ENCODE measurements around the gene SLC29A1.
A peak's percentile ranks its signal among the peaks of the same experiment; 100 is the strongest.

Gene SLC29A1

DNA sequence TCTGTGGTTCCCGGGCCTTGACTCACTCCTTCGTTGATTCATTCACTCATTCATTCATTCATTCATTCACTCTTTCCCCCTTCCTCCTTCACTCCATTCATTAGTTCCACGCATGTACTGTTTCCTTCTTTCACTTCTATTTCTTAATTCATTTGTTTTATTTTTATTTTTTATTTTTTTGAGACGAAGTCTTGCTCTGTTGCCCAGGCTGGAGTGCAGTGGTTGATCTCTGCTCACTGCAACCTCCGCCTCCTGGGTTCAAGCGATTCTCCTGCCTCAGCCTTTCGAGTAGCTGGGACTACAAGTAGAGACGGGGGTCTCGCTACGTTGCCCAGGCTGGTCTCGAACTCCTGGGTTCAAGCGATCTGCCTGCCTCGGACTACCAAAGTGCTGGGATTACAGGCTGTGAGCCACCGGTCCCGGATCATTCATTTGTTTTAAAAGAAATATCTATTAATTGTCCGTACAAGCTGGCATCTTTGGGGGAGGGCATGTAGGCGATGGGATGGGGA lies 42.4 kb downstream of the SLC29A1 start:
- TF ChIP-seq MYC (IDR thresholded peaks at IDR 0.05; ENCODE audit: low read depth, low read length) = no peak
- TF ChIP-seq POLR2A (IDR thresholded peaks at IDR 0.05; ENCODE audit: extremely low read depth, insufficient read length) = no peak
- TF ChIP-seq, protein P1, sequence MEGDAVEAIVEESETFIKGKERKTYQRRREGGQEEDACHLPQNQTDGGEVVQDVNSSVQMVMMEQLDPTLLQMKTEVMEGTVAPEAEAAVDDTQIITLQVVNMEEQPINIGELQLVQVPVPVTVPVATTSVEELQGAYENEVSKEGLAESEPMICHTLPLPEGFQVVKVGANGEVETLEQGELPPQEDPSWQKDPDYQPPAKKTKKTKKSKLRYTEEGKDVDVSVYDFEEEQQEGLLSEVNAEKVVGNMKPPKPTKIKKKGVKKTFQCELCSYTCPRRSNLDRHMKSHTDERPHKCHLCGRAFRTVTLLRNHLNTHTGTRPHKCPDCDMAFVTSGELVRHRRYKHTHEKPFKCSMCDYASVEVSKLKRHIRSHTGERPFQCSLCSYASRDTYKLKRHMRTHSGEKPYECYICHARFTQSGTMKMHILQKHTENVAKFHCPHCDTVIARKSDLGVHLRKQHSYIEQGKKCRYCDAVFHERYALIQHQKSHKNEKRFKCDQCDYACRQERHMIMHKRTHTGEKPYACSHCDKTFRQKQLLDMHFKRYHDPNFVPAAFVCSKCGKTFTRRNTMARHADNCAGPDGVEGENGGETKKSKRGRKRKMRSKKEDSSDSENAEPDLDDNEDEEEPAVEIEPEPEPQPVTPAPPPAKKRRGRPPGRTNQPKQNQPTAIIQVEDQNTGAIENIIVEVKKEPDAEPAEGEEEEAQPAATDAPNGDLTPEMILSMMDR (IDR thresholded peaks at IDR 0.05; ENCODE audit: low read depth, low read length) = no peak
- TF ChIP-seq, protein P2, sequence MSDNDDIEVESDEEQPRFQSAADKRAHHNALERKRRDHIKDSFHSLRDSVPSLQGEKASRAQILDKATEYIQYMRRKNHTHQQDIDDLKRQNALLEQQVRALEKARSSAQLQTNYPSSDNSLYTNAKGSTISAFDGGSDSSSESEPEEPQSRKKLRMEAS (IDR thresholded peaks at IDR 0.05; ENCODE audit: low read depth, low read length) = no peak
- no peak for DNase-seq (ENCODE audit: low read depth)
- H3K4me3 ChIP-seq (ENCODE audit: low read depth, low read length) = peak overlapping the region; percentile 81

DNA sequence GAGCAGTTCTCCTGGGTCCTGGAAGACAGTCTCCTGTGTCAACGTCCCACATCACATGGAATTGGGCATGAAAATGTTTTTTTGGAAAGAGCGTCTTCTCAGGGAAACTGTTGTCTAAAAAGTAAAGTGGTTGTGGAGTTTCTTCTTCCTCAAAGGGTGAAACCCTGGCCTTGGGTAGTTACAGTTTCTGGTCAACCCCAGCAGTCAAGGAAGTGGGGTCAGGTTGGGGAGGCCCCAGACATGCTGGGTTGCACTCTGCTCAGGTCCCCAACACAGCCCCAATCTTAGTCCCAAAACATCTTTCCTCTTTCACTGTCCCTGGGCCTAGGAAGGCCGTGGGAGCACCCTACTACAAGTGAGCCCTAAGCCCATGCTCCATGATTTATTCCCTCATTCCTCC lies 43.0 kb downstream of the SLC29A1 start:
- DNase-seq (ENCODE audit: low read depth) = no peak

DNA sequence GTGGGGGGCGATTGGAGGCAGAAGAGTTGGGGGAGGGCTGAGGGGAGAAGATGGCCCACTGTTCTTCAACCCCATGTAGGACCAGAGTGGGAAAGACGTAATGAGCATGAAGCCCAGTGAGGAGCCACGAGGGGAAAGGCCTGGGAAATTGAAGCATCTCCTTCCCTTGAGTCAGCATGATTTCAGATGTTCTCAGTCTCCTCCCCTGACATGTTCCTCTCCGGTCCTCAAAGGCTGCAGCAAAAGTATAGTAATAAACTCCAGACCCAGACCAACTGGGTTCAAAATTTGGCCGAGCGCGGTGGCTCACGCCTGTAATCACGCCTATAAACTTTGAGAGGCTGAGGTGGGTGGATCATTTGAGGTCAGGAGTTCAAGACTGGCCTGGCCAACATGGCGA lies 43.9 kb downstream of the SLC29A1 start:
- DNase-seq (ENCODE audit: low read depth) = no peak
- H3K4me3 ChIP-seq (ENCODE audit: low read depth, low read length) = no peak overlapping the region
- TF ChIP-seq, protein P1 (IDR thresholded peaks at IDR 0.05; ENCODE audit: low read depth, low read length) = no peak
- TF ChIP-seq, protein P2 (IDR thresholded peaks at IDR 0.05; ENCODE audit: low read depth, low read length) = no peak
- TF ChIP-seq POLR2A (IDR thresholded peaks at IDR 0.05; ENCODE audit: extremely low read depth, insufficient read length) = no peak
- TF ChIP-seq MYC (IDR thresholded peaks at IDR 0.05; ENCODE audit: low read depth, low read length) = no peak

More for the DNA sequence above, 43.0 kb downstream of the SLC29A1 start:
- TF ChIP-seq POLR2A (IDR thresholded peaks at IDR 0.05; ENCODE audit: extremely low read depth, insufficient read length) (no peak), MYC (IDR thresholded peaks at IDR 0.05; ENCODE audit: low read depth, low read length) (no peak)
- TF ChIP-seq, protein P1 (IDR thresholded peaks at IDR 0.05; ENCODE audit: low read depth, low read length) = no peak
- TF ChIP-seq, protein P2 (IDR thresholded peaks at IDR 0.05; ENCODE audit: low read depth, low read length) = no peak
- H3K4me3 ChIP-seq (ENCODE audit: low read depth, low read length) = no peak overlapping the region

DNA sequence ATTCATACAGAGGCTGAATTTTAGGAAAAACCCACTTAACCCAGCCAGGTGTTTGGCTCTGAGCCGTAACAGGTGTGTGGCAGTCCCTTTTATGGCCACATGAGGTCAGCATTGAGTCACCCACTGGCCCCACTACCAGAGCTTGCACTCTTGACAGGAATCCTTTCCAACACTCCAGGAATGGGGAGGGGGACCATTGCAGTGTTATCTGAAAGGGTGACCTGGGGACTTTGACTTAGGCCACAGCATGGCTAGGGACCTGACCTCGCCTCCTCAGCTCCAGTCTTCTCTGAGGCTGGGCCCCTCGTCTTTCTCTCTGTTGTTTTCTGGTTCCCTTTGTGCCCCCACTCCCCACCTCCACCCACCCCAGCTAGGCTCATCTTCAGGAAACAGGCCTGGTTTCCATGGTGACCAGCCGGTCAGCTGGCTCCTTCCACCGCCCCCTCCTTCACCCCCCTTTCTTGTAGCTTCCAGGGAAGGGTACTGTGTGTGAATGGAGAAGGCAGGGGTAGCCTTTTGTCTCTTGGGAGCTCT lies 44.8 kb downstream of the SLC29A1 start:
- H3K4me3 ChIP-seq (ENCODE audit: low read depth, low read length) = no peak overlapping the region
- DNase-seq (ENCODE audit: low read depth) = peak; percentile 64
- TF ChIP-seq, protein P2 (IDR thresholded peaks at IDR 0.05; ENCODE audit: low read depth, low read length) = peak; percentile 45
- TF ChIP-seq POLR2A (IDR thresholded peaks at IDR 0.05; ENCODE audit: extremely low read depth, insufficient read length) (no peak), MYC (IDR thresholded peaks at IDR 0.05; ENCODE audit: low read depth, low read length) (no peak)
- TF ChIP-seq, protein P1 (IDR thresholded peaks at IDR 0.05; ENCODE audit: low read depth, low read length) = peak; percentile 92

DNA sequence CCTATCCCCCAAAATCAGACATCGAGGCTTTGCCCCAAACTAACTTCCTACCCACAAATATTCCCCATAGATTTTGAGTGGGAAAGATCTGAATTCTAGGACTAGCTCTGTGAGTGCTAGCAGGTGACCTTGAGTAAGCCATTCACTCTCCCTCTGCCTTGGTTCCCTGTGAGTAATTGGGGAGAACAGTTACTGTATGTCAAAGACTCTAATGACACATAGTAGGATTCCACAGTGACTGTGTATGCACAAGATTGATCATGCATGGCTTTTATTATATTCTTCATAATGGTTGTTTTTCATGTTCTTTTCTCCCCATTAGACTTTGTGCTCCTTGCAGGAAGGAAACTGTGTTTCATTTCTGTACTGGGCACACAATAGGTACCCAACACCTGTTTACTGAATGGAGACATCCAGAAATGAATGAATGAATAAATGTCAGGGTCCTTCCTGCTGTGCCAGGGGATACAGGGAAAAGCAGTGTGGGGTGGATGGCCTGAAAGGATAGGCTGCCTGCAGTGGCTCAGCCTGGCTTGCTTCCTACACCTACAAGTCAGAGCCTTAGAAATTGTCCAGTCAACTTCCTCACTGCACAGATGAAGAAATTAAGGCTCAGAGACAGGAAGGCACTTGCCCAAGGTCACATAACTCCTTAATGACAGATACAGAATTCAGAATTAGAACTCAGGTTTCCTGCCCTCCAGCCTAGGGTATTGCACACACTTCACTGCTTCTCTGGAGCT lies 46.0 kb downstream of the SLC29A1 start:
- DNase-seq (ENCODE audit: low read depth) = no peak
- TF ChIP-seq, protein P2 (IDR thresholded peaks at IDR 0.05; ENCODE audit: low read depth, low read length) = no peak
- no peak overlapping the region for H3K4me3 ChIP-seq (ENCODE audit: low read depth, low read length)

DNA sequence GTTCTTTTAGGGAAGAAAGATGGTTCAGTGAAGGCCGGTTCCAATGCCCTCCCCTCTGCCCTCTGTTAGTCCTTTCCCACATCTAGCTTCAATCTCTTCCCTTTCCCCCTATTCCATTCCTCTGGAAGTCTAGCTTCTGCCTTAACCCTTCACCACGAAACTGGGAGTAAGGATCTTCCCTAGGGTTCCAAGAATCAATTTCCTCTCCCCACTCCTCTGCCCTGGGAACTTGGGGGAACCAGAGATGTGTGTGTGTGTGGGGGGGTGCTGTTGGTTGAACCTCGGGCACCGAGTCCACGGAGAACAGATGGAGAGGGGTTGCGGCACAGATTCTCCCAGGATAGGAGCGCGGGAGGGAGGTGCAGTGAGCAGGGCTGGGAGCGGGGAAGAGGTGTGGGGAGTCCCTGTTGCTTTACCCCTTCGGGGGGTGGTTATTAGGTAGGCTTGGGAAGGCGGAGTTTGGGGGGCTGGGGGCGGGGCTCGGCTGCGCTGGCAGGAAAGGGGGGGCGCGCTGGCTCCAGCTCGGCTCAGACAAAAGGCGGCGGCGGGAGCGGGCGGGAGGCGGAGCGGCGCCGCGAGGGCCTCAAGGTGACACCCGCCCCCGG lies 46.6 kb downstream of the SLC29A1 start, which contains the start of gene TMEM151B:
Gene TMEM151B, plus strand, starts transcription at position 530 of the 605 bp plus-strand sequence. CDS start 293 bp downstream, outside the sequence.
- TF ChIP-seq POLR2A (IDR thresholded peaks at IDR 0.05; ENCODE audit: extremely low read depth, insufficient read length) (no peak), MYC (IDR thresholded peaks at IDR 0.05; ENCODE audit: low read depth, low read length) (no peak)
- TF ChIP-seq, protein P1 (IDR thresholded peaks at IDR 0.05; ENCODE audit: low read depth, low read length) = no peak
- TF ChIP-seq, protein P2 (IDR thresholded peaks at IDR 0.05; ENCODE audit: low read depth, low read length) = no peak
- DNase-seq (ENCODE audit: low read depth) = no peak
- H3K4me3 ChIP-seq (ENCODE audit: low read depth, low read length) = no peak within 1 kb of the TSS
